Measurements from ENCODE around the gene MICU1.
"Not testable (repeated sequence)": the region's sequence is repeated elsewhere in the genome, so short reads cannot be mapped to it uniquely, and the experiment has no call there.

The MICU1 gene

DNA sequence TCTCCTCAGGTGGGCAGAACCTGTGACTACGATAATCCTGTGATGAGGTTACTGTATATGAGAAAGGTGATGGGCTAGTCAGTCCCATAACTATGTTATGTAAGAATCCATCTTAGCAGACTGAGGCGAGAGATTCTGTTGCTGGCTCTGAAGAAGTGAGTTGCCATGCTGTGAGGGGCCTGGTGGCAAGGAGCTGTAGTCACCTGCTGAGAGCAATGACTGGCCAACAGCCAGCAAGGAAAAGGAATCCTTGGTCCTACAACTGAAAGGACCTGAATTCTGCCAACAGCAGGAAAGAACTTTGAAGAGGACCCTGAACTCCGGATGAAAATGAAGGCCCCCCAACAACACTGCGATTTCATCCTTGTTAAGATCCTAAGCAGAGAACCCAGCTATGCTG is 240.2 kb downstream of the MICU1 start:
- no peak for DNase-seq

DNA sequence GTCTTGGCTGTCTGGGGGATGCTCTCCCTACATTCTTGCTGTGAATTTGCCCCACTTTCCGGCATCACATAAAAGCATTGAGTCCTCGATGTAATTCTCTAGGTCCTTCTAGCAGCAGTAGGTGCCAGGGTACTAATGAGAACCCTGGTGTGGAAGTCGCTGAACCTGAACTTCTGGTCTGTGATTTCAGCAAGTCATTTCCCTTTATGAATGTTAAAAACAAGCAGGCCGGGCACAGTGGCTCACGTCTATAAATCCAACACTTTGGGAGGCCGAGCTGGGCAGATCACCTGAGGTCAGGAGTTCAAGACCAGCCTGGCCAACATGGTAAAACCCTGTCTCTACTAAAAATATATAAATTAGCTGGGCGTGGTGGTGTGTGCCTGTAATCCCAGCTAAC is 240.9 kb downstream of the MICU1 start:
- not testable (repeated sequence) for DNase-seq

DNA sequence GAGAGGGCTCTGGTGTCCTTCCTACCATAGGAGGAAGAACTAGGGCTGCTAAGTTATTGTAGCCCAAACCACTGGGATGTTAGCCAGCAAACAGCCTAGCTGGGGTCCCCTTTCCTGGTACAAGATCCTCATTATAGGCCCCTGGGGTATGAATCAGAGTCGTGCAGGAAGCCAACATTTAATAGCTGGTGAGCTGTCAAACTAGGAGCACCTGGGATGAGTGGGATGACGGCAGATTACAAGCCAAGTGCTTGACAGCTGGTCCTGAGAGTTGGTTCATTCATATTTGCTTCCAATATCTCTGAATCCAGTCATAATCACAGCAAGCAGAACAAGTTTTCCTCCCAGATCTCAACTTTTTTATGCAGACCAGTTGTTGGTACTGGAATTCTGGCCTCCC is 246.1 kb downstream of the MICU1 start:
- no peak for DNase-seq

DNA sequence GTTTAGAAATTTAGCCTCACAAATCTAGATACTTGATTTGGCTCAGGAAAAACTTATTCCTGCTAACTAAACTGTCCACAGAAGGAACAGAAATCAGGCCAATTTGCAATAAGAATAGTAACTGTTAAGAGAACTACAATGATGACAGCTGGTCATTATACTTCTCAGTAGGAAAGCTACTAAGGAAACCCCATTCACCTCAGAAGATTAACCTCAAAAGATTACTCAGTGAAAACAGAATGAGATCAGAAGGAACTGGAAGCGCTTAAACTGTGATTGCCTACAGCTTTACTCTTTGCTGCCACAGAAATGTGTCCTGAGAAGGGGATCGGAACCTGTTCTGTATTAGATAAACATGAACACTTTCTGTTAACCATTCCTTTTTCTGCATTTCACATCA is 246.8 kb downstream of the MICU1 start:
- DNase-seq, result no peak

DNA sequence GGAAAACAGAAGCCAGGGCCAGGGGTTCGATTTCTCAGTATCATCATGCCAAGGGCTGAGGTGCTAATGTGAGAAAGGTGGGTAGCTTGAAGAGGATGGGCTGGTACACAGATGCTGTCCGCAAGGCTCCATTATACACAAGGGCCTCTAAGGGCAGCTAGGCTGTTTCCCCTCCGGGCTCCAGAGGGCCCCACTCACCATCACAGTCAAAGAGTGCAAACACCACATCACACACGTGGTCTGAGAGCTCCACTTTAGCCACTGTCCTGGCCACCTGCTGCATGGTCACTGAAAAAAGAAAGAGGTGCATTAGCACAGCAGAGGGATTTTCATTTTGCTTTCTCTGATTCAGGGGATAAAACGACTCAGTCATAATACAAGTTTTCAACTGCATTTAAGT is 250.3 kb downstream of the MICU1 start:
- no peak for DNase-seq

DNA sequence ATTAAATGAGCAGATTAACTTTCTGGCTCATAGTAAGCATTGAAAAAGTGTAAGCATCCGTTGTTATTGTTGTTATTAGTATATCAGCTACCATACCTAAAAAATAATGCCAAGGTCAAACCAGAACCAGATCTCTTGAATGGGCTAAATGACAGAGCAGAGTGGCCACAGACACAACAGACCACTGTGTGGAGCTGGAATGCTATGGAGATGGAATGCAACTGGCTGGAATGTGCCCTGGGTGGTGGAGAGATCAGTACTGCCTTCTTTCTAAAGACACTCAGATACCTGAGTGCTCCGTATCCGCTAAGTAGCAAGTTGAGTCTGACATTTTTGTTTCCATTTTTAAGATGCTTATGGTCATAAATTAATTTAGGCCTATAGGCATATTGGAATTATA is 250.7 kb downstream of the MICU1 start:
- DNase-seq, result no peak

DNA sequence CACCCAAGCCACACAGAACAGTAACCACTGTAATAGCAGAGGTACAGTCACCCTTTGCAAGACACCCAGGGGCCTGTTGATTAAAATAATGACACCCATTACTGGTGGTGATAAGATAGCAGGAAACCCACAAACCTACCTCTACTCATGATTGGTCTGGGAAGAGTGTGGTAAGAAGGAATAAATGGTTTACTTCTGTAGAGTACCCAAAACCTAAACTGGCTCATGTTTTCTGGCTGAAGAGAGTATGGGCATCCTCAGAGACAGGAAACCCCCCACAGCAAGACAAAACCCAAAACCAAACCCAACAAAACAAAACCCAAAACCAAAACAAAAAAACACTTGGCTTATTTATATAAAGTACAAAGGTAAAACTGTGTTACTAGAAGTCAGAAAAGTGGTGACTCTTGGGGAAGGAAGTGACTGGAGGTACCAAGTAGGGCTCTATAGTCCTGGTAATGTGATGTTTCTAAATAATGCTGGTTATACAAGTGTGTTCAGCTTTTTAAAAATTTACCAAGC is 255.6 kb downstream of the MICU1 start:
- DNase-seq, result peak in 1 of 5 donors; percentile 56

DNA sequence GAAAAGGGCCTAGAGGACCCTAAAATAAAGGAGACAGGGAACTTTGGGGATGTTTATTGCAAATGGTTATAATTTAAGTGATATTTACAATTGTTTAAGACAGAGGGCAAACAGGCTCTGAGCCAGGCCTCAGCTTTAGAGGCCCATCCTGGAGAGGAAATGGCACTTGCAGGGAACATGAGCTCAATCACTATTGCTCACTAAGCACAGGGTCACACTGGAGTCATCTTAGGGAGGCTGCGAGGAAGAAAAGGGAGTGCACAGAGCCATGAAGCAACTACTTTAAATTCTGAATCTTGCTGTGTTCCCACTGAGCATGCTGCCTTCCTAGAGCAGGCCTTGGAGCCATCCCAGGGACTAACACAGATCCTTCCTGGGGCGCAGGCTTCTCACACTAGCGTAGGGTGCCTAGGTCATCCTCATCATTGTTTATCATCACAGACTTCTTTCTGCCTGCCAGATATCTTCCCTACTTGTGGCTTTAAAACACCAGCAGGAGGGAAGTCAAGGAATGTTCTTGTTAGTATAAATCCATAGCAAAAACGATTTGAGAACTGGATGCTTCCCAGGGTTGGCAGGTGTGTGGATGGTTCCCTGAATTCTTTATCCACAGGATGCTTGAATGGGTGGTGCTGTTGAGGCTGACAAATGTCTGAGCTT is 258.4 kb downstream of the MICU1 start:
- no peak for DNase-seq

DNA sequence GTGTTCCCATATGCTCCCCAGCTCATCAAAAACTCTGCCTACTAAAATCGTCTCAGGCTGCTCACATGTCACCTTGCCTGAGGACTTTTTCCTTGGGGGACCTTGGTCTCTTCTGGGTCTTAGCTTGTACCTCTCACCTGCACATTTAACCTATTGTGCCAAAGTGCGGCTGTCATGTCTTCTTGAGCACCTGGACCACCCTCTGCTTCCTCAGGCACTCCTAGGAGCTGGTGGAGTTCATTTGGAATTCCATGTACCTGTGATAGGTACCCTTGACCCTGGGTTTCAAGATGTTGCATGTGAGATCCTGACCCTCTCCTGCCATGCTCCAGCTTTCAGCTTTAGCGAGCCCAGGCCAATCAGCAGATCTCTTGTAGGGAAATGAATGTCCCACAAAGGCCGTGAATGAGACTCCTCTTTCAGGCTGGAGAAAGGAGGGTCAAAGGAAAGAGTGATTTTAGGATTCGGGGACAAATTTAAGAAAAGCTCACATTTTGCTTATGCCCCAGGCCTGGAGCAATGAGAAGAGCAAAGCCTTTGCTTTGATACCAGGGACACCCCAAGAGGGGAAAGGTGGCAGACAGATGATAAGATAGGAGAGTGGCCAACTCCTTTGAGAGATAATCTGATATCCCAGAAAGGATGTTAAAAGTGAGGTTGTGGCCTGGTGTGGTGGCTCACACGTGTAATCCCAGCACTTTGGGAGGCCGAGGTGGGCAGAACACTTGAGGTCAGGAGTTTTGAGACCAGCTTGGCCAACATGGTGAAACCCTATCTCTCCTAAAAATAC is 260.6 kb downstream of the MICU1 start:
- DNase-seq, result no peak

DNA sequence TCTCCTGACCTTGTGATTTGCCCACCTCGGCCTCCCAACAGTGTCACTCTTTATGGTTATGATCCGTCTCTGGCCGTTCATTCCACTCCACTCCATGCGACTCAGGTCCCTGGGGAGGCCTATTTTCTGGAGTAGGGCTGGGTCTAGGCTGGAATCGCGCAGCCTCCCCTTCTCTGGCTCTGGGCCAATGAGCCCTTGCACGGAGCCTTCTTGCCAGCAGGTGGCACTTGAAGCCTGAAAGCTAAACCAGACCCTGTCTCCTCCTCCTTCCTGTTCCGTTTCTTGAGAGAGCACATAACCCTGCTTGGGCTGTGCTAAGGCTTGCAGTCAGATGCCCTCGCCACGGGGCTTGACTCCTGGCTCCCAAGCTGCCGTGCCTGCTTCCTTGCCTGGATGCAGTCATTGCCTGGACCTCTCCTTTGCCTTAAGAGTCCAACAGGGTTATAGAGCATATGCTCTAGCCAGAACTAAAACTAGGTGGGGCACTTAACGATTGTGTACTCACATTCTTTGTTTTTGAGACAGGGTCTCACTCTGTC is 261.6 kb downstream of the MICU1 start:
- DNase-seq, result peak; percentile 58 to 86 (median 78)

DNA sequence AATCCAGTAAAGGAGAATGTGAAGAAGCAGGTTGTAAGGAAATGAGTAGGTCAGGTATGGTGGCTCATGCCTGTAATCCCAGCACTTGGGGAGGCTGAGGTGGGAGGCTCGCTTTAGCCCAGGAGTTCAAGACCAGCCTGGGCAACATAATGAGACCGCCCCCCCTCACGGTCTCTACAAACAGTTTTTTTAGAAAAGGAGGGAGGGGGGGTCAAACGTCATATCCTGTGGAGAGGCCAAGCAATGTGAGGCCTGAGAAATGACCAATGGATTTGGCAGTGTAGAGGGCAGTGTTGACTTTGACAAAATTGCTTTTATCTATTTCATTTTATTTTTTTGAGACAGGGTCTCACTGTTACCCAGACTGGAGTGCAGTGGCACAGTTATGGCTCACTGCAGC is 268.9 kb downstream of the MICU1 start:
- no peak for DNase-seq

DNA sequence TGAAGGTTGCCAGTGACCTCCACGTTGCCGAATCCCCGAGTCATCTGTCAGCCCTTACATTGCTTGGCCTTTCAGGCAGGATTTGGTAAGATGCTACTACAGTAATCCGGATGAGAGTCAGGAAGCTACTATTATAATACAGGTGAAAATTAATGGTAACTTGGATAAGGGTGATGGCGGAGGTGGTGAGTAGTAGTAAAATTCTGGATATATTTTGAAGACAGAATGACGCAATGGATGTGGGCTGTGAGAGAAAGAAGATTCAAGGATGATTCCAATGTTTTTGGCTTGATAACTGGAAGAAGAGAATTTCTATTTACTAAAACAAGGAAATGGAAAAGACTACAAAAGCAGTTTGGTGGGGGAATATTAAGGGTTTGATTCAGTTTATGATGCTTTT is 269.8 kb downstream of the MICU1 start:
- no peak for DNase-seq

DNA sequence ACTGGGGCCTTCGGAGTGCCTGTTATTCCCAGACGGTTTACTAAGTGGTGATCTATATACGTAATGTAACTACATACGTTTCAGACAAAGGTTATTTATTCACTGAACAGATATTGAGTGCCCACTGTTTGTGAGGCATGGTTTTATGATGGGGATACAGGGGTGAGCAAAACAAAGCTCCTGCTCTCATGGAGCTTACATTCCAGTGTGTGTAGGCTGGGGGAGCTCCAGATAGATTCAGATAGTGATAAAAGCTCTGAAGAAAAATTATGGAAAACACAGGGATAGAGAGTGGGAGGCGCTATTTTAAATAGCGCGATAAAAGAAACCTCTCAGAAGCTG is 270.7 kb downstream of the MICU1 start:
- DNase-seq, result no peak

DNA sequence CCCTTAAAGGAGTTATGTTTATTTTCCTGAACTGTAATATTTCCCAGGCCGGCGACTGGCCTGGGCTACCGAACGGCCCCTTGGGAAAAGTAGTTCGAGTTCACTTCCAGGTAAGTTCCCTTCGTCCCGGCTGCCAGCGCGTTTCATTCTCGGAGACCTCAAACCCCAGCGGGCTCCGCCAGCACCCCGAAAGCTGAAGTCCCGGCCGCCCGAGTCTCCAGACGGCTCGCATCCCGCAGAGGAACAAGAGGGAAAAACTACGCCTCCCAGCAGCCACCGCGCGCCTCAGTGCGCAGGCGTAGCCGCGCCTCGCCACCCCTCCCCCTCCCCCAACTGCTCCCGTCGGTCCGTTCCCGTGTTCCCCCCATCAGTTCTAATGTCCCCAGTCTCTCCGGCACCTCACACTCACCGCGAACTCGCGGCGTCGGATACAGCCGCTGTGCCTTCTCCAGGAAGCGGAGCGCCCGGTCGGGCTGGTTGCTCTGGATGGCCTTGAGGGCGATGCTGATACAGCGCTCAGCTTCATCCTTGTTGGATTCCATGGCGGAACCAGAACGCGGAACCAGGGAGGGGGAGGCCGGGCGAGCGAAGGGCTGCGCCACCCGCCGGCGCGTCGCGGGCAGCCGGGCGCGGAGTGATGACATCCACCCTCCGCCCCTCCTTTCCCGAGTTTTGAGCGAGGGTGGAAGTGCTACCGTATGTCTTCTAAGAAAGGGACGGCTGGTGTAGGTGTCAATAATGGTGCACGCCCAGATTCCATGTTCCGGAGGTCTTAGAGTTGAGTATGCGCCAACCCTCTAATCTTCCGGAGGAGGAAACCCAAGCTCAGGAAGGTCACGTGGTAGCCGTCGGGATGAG is 271.3 kb downstream of the MICU1 start, which contains the start of gene DNAJB12:
TSS of gene DNAJB12 (minus strand) at position 564 of the 858 bp plus-strand sequence. CDS start at position 542, 22 bp downstream.
- DNase-seq, result peak; percentile 79 to 94 (median 85)

DNA sequence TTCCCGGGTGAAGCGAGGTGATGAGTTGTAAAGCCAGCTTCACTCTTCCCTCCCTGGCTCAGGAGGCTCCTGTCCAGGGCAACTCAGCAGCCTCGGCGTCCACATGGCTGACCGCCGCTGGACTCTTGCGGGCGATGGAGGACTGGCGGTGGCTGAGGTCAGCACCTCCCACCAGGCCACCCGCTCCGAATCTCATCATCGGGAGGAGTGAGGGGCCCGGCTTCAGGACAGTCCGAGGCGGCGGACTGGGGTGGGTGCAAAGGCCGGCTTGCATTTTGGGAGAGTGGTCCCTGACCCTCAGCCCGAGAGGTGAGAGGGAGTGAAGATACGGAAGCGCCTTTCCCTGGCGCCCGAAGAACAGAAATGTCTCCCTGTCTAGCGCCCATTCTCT is 271.9 kb downstream of the MICU1 start:
- DNase-seq, result no peak

DNA sequence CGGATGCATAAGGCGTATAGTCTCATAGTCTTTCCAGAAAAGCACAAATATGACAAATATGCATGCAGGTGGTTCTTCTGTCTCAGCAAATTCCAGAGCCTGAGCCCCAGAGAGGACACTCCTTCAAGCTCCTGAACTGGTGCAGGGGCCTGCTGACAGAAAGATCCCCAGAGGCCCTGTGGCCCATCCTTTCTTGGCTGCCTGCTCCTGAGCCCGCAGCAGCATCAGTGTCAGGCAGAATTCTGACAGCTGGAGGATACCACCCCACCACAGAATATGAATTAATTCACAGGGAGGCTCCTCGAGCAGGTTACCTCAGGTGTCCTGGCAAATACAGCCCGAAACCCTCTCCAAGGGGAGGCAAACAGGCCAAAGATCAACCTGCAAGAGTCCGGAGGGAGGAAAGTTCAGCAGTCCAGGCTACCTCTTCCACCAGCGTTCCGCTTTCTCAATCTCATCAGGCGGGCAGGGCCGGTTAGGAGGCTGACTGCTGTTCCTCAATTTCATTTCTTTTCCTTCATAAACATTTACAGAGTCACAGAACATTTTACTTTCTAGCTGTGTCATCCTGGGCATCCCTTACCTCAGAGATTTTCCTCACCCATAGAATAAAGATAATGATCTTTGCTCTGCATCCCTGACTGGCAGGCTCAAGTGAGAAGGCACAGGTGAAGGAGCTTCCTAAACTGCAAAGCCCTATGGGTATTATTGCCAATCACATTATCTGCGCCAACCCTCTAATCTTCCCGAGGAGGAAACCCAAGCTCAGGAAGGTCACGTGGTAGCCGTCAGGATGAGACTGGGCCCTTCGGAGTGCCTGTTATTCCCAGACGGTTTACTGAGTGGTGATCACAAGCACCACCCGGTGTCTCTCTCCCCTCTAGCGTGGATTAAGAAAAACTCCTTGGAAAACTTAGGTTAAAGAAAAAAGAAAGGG is 272.6 kb downstream of the MICU1 start:
- DNase-seq, result no peak

DNA sequence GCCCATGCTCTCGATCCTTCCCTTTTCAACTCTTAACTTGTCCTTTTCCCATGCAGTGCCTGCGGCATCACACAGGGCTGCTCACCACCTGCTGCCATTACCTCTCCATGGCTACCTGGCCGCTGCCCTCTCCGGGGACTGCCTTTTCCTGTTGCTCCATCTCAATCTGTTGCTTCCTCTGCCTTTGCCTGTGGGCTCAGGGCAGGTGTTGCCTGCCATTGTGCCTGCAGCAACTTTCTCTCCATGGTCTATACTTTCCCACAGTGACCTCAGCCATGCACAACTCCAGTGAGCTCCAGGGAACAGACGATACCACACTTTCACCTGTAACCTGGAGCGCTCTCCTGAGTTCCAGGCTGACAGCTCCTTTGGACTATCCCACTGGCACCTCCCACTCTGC is 274.4 kb downstream of the MICU1 start:
- no peak for DNase-seq

DNA sequence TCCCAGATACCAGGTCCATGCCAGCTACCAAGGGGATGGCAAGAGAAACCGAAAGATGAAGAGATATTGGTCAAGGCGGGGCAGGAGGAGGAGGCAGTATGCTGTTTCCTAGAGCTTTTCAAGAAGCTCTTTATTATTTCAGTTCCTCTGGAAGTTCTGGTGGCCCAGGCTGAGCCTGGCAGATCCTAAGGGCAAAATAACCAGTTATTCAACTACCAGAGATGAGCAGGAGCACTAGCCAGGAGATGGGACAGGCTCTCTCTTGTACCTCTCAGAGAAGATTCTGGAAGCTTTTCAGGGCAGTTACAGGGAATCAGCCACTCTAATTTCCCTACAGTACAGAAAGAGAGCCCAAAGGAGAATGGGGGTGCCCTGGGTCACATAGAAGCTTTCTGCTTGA is 276.4 kb downstream of the MICU1 start:
- DNase-seq, result no peak

DNA sequence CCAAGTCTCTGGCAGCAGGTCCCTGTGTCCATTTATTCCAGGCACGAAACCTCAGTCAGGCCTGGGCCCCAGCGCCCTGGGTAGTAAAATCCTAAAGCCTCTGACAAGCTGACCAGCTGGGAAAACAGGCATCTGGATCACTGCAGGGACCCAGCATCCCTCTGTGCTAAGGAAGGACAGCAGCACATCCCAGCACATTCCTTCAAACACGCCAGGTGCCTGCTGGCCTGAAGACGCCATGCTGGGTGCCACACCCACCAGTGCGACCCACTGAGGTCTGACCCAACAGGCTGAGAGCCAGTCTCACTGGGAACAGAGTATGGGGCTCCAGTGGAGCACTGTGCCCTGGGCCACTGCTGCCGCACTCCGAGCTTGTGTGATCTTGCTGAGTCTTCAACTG is 277.6 kb downstream of the MICU1 start:
- DNase-seq, result no peak

DNA sequence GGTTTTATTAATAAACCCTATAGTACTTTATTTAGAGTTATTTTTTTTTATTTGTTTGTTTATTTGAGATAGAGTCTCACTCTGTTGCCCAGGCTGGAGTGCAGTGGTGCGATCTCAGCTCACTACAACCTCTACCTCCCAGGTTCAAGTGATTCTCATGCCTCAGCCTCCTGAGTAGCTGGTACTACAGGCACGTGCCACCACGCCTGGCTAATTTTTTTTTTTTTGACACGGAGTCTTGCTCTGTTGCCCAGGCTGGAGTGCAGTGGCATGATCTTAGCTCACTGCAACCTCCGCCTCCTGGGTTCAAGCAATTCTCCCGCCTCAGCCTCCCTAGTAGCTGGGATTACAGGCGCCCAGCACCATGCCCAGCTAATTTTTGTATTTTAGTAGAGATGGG is 279.8 kb downstream of the MICU1 start:
- DNase-seq, result not testable (repeated sequence)

DNA sequence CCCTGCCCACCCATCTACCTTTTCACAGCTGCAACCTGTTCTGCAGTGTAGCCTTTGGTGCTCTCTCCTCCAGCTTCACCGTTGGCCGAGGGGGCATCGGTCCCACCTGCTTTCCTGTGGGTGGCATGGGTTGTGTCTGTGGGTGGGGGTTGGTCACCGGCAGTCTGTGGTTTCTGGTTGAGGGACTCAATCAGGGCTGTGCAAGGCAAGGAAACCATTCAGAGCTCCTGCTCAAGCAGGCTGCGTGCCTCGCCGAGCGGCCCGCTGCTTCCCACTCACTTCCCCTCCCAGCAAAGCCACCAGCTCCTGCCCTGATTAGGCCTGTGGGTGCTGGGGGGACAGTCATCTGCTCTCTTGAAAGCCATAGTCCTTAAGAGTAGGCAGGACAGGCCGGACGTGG is 280.9 kb downstream of the MICU1 start:
- DNase-seq, result peak in 1 of 5 donors; percentile 23

DNA sequence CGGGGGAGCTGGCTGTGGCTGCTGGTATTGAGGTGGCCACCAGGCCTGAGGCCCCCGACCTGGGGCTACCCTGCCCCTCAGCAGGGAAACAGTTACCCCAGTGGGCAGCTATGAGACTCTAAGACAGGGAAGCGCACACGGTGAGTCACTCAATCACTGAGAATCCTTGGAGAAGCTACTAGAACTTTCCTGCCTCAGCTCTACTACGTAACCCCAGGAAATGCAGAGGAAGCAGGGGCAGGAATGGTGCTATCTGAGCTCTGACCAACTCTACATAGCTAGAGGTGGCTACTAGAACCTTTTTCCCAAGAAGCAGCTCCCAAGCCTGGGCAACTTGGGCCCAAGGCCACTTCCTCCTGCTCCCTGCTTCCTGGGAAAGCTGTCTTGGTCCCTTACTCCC is 283.0 kb downstream of the MICU1 start:
- no peak for DNase-seq

Measured in T-helper 1 cell (primary cell).